Measurements from ENCODE around the gene ARAP1.

GRCh38 chr11:72742513-72743320 lies 9.5 kb downstream of the ARAP1 start:
- TF ChIP-seq CTCF (IDR thresholded peaks at IDR 0.05 in 8 of 11, conservative IDR thresholded peaks at IDR 0.05 in 3 of 11) (no peak), POLR2A (IDR thresholded peaks at IDR 0.05) (no peak)

All from spleen (tissue), 7 donors.